Activated CD4-positive, alpha-beta T cell treated with anti-CD3 and anti-CD28 coated beads, Interleukin-2, amount 50 U/mL, for 4 hours (primary cell): ENCODE measurements around the gene ATP6V0B.

Source experiments
- DNase-seq, 2 experiments: peaks; one replicate each; pipeline ENCODE4 v3.0.0-alpha.2; 2020

The ATP6V0B gene

DNA sequence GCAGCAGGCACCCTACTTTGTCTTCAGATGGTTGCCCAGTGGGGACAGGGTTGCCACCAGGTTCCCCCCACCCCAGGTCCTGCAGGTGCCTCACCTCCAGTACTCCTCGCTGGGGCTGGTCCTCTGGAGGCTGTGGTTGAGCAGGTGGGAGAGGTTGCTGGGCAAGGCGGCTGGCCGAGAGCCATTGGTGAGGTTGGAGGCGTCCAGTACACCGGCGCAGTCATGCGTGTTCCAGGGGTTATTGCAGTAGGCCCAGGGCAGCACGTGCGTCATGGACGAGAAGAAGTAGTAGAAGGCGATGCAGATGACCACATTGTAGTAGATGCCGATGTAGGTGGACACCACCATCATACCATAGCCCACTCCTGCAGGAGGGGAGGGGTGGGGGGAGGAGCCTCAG is 33.5 kb downstream of the ATP6V0B start:
- no peak for DNase-seq

DNA sequence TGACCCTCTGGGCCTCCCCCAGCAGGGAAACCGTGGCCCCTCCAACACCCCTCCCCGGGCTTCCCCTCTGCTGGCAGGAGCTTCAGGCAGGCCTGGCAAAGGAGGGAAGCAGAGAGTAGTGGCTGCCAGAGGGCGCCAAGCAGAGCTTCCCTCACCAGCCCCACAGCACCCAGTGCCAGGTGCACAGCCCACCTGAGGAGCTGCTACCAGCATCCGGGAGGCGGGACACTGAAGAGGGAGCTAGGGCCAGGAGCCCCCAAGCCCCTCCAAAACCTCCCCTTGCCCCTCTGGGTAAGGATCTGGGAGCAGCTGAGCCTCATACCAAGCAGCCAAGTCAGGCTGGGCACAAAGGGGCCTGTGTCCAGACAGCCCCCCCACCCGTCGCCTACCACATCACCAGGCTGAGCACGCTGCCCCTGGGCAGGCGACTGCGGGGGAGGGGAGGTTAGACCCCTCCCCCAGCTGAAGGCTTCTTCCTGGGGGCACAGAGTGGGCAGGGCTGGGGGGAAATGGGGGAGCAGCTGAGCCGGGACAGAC is 36.2 kb downstream of the ATP6V0B start:
- no peak for DNase-seq

DNA sequence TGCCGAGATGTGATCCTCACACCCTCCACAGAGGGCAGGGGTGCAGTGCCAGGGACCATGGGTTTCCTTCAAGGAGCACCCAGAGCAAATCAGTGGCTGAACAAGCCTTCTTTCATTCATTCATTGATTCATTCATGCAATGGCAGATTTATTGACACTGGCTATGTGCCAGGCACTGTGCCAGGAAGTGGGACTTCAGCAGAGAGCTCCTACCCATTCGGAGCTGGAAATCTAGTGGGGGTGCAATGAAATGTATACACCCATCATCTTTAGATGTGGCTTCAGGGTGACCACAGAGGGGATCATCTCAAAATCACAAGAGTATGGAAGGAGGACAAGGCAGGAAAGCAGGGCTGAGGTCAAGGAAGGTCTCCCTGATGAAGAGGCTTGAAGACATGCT is 37.6 kb downstream of the ATP6V0B start:
- DNase-seq = no peak

DNA sequence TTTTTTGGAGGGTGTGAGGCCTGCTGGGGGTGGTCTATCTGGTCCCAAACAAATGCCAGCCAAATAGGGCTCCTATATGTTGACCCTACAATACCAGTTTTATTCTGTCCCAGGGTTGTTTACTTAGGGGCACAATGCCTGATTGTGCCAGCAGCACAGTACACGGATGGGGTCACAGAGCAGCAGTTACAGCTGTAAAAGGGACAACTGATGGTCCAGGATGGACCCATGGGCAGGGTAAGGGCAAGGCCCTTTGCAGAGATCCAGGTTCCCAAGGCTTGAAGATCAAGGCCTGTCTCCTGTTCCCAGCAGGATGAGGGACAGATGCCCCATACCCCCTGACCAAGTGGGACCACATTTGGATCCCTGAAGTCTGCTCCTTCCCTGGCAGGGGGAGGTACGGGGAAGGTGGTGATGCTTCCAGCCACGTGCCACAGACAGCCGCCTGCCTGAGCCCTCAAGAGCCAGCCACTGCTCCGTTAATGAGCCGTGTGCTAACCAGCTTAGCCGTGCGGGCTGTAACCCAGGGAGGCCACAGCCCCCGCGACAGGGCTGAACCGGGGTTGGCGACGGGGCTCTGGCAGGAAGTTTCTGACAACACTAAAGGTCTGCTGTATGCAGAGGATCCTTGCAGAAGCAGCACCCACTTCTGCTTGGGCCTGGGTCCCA is 38.3 kb downstream of the ATP6V0B start:
- DNase-seq = no peak

DNA sequence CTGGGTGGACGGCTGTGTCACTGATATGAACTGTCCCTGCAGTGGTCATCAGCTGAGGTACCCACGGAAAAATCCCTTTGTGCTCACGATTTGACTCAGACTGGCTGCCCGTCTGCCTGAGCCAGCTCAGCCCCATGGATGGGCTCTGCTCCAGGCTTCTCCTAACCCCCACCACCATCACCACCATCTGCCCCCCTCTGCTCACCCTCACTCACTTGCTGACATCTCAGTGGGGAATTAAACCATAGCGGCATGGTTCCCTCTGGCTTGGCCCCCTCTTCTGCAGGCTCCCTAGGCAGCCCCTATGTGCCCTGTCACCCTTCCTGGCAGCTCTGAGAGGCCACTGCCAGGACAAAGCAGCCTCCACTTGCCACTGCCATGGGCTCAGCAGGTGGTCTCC is 39.2 kb downstream of the ATP6V0B start:
- no peak for DNase-seq

DNA sequence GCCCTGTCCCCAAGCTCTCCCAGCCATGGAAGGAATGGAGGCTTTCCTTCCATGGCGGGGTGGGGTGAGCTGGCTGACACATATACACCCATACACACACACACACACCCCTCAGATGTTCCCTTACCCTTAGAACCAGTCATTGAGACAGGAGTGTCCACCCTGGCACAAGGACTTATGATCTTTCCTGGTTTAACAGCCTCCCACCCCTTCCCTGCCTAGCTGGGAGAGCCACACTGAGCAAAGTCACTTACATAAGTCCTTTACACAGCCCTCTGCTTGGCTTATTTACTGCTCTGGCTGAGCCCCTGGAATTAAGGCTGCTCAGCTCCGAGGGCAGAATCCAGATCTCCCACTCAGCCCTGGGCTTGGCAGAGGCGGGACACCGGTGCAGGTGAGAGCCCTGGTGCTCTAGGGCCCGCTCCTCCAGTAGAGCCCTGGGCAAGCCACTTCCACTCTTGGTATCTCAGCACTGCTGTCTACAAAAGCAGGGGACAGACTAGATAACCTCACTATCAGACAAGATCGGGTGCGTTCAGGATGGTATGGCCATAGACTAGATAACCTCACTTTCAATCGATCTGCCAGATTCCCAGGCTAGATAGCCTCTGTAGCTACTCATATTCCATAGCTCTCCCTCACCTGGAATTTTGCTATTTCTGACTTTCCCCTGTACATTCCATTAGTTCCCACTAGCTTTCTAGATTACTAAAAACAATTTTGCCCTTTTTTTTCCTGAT is 39.8 kb downstream of the ATP6V0B start:
- DNase-seq = no peak

DNA sequence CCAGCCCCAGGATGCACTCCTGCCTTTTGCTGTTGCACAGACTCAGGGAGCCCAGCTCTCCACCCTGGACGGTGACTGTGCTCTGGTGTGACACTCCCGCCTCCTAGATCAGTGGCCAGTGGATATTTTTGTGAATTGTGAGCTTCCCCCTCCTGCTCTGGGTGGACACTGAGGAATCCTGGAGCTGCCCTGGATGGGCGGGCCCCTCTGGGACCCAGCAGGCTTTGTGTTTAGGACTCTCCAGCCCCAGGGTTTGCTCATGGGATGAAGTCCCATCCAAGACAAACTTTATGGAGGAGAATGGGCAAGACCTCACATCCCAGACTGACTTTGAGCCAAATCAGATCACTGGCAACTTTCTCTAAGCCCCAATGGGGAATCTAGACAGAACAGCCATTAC is 40.4 kb downstream of the ATP6V0B start:
- no peak for DNase-seq

DNA sequence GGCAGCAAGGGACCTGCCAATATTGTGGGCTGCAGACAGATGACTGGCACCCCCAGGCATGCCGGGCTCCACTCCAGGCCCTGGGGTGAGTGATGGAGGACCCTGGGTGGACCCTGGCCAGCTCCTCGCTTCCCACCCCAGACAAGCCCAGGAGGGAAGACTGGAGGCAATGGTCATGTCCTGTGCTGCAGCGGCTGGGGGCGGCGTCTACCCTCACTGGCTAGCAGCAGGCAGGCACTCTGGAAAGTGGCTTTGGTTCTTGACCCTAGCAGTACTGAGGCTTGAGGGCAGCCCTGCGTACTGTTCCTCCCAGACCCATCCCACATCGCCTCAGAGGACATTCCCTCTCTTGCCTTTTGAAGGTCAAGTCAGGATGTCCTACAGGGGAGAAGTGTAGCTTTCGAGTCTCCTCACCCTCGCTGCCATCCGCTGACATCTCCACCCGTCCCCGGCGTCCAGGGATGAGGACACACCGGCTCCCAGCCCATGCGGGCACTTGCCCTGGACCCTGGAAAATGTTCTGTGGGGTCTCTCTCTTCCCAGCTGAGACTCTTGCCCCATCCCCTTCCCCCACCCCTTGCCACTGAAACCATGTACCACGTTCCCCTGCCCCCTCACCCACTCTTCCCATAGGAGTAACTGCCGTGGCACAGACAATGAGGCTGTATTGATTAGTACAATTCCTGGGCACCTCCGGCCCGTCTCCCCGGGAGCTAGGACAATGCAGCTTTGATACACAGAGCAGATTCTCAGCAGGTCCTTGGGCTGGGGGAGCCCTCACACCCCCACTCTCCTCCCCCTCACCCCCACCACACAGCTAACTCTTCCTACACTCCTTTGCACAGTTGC is 41.5 kb downstream of the ATP6V0B start:
- no peak for DNase-seq

DNA sequence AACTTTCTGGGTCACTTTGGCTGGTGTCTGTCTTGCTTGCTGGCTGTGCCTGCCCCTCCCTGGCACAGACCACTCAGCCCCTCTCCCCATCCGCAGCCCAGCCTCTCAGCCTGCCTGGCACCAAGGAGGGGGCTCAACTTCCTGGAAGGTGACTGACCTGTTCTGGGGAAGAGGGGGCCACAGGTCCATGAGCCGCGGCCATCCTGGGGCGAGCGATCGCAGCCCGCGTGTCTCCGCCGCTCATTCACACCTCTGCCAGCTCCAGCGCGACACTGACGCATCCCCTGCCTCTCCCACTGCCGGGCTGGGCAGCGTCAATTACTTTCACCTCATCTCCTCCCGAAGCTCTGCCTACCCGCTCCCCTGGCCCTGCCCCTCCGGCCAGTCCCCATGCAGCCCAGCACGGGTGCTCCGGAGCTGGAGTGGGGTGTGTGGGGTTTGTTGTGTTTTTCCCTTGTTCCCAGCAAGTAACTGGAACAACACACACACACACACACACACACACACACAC is 42.2 kb downstream of the ATP6V0B start:
- DNase-seq = no peak

DNA sequence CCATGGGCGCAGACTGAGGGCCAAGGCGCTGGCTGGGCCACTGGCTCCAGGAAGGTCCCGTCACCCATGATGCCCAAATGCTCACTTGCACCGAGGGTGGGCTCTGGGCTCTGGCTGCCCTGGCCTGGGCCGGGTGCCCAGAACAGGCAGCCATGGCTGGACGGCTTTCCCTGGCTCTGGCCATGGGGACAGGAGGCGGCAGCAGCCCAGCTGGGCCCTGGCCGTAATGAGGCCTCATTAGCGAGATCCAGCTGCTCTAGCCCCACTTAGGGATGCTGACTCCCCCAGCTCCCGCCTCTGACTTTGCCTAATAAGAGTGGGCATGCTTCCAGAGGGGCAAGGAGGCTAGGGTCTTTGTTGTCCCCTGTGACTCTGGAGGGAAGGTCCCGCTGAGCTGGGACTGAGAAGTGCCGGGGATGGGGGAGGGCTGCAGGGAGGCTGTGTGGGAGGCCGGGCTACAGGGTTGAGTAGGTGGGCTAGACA is 44.7 kb downstream of the ATP6V0B start:
- DNase-seq = no peak

DNA sequence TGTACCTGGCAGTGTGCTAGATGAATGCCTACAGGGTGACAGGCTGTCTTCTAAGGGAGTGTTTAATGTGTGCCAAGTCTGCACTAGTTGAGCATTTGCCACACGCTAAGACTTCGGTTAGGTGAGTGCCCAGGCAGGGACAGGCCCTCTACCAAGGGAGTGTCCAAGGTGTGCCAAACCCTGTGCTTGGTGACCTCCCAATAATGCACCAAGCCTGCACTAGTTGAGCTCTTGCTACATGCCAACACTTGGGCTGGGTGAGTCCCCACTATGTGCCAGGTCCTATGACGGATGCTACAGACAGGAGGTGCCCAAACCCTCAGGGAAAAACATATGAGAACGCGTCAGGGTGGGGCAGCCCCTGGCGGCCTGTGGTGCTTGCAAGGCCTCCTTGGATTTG is 45.7 kb downstream of the ATP6V0B start:
- DNase-seq = no peak

DNA sequence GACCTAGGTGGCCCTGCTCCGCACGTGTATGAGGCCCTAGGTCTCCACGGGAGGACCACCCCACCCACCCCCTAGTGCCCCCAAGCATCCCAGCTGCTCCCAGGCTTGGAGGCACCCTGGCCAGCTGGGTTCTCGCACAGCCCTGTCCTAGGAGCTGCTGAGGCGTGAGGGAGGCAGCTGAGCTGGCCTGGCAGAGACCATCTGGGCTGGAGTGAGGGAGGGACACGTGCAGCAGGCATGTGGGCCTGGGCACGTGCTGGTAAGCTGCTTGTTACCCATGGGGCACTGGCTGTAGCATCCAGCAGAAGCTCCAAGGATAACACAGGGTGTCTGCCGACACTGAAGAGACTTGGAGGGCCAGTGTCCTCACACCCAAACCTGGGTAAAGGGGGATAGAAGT is 46.4 kb downstream of the ATP6V0B start:
- no peak for DNase-seq

DNA sequence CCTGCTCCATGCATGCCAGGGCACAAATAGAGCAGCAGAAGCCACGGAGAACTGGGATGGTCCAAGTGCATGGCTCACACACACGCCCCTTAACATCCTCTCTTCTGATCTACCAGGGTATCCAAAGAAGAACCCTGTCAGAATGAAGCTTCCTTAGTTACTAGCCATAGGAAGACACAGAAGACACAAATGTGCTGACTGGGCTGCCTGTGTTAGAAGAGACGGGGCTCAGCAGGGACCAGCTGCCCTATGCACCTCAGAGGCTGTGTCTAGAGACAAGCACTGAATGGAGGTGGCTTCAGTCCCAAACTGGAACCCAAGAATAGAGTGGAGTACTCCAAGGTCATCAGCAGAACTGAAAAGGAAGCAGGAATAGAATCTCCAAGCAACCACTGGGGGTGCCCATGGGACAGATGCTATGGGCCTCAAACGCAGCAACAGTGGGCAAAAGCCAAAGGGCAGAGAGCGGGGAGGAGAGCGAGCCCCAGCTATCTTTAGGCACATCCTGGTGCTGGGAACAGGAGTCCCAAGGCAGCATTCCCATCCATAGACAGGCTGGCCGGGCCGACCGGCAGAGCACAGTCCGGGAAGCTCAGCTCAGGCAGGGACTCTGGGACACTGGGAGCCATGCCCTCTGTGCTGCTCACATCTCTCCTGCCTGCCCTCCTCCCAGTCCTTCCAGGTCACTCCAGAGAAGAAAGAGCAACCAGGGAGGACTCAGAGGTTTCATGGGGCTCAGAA is 47.0 kb downstream of the ATP6V0B start:
- no peak for DNase-seq

DNA sequence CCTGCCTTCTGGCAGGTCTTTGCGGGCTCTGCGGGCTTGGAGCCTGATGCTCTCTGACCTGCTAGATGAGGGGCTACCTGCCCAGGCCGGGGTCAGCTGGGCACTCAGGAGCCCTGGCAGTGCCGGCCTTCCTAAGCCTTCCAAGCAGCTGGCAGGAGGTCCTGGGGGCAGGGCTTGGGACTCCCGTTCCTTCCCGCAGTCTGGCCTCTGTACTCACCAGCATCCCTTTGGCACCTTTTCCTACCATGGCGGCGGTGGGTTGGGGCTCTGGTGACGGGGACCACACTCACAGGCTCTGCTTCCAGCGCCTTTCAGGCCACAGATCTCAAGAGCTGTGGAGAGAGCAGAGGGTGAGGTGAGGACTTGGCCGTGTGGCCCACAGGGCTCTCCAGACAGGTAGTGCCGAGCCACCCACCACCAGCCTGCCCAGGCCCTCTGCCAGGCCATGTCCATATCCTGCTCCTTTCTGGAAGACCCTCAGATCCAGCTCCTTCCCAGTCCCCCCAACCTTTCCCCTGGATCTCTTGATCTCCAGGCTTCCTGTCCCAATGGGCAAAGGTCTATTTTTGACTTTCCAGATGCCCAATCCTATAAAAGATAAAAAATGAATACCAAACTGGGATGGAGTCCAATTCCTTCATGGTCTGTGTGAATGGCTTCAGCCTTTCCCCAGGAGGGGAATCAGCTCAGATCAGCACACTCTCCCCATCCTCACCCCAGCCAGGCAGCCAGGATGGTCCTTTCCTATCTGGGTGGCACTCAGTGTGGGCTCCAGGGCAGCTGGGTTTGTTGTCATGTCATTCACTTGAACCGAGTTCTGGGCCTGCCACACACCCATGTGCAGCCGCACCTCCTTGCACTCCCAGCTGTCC is 49.5 kb downstream of the ATP6V0B start:
- DNase-seq = no peak

DNA sequence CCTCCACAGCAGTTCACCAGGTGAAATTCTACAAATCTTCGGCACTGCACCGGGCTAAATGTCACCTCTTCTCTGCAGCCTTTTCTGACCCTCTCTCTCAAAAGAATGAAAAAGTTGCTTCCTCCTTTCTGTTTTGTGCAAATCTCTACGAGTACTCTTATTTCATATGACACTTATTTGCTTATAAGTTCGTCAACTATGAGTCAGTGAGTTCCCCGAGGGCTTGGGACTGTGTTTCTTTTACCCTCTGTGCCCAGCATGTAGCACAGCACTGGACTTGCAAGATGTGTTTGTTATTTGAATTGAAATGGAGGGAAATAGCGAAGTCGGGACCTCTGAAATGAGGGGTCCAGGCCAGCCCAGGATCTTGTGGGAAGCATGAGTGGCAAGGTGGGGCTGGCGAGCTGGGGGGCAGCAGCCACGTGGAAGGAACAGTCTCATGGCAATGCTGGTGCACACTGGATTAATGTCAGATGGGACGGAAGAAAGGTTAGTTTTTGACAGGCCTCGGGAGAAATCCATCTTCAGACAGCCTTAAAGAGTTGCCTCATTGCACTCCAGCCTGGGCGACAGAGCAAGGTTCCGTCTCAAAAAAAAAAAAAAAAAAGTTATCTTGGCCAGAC is 50.3 kb downstream of the ATP6V0B start:
- DNase-seq = no peak

DNA sequence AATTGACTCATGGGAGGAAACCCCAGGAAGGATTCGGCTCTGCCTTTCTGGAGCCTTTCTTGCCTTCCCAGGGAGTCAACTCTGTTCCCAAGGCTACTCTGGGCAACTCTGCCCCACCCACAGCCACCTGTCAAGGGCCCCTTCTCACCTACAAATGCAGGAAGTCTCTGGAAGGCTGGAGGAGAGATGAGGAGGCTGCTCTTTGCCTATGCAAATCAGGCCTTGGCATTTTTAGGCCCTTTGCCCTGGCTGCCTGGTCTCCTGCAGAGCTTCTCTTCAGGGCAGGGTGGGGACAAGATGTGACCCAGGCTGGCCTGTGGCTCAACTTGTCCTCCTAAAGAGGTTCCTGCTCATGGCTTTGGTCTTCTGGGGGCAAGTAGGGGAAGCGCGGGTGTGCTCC is 51.1 kb downstream of the ATP6V0B start:
- no peak for DNase-seq

DNA sequence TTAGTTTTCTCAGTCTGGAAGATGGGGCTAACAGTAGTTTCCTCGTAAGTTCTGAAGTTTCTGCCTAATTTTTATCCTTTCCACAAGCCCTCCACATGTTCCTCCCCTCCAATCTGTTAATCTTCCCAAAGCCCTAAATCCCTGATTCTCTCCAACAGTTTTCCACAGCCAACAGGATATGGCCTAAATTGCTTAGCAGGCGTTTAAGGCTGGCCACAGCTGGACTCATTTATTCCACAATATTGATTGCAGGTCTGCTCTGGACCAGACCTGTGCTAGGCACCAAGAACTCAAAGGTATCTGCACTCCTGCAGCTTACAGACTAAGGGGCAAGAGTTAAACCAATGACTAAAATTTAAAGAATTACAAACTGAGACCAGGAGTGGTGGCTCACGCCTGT is 52.6 kb downstream of the ATP6V0B start:
- no peak for DNase-seq
